GM13976 (cell line): ENCODE measurements around the gene AMDHD1.

Experiments
- DNase-seq: peaks from one replicate; pipeline ENCODE4 v3.0.0; 2012; ENCODE audit warnings: low spot score
- in situ Hi-C: fragments of 300-500 bp; cut with MboI; formaldehyde crosslinking; loops from one replicate; pipeline ENCODE4 v1.12.0; 2022; ENCODE audit warnings: low sequenced_read_pairs, mixed read lengths, inconsistent platforms; ENCODE audit not compliant: unreplicated experiment
- TF ChIP-seq, protein P1 (sequence below): IDR thresholded peaks from 2 replicates; pipeline ENCODE4 v1.5.1; 2012; ENCODE audit warnings: borderline replicate concordance, mild to moderate bottlenecking; ENCODE audit not compliant: insufficient read depth; ENCODE audit errors: extremely low read depth, missing control alignments, control extremely low read depth

The AMDHD1 gene

DNA sequence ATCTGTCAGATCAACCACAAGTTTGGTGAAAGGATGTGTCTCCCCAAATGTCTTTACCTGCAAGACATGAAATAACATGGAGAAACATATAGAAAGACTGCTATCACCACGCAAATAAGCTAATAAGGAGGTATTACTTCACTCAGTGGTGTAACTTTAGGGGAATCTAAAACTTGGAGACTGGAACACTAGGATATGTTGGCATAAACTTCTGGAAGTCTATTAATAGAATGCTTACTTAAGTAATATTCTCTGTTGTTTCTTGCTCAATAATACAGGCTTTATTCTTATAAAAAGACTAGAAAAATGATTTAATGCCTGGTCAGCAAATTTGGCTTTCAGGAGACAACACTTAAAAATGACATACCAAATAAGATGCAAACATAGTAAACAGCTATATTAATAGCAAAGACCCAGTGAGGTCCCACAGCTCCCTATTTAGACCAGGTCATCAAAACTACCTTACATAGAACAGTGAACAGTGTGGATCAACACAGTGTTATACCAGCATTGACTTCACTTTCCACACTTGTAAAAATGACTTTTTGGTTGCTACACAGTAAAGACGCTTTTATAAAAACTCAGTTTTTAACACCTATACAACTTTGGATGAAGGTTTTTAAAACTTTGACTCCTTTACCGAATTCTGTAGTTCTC lies 71.9 kb downstream of the AMDHD1 start:
- no peak for DNase-seq
- TF ChIP-seq, protein P1, sequence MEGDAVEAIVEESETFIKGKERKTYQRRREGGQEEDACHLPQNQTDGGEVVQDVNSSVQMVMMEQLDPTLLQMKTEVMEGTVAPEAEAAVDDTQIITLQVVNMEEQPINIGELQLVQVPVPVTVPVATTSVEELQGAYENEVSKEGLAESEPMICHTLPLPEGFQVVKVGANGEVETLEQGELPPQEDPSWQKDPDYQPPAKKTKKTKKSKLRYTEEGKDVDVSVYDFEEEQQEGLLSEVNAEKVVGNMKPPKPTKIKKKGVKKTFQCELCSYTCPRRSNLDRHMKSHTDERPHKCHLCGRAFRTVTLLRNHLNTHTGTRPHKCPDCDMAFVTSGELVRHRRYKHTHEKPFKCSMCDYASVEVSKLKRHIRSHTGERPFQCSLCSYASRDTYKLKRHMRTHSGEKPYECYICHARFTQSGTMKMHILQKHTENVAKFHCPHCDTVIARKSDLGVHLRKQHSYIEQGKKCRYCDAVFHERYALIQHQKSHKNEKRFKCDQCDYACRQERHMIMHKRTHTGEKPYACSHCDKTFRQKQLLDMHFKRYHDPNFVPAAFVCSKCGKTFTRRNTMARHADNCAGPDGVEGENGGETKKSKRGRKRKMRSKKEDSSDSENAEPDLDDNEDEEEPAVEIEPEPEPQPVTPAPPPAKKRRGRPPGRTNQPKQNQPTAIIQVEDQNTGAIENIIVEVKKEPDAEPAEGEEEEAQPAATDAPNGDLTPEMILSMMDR, result no peak
- in situ Hi-C loops, result no loop called here

DNA sequence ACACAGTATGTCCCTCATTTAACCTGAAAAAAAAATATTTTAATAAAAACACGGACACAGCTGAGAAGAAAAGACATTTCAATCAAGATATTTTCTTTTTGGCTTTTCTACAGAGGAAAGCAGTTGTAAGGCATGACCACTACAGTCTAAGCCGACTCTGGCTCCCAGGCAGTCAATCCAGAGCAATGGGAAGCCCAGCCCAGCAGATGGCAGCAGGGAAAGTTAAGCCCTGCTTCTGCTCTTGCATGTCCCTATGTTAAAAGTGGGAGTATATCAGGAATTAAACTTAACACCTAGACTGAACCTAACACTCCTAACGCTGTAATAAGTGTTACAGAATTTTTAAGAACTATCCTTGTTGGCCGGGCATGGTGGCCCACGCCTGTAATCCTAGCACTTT lies 72.5 kb downstream of the AMDHD1 start:
- in situ Hi-C loops, result no loop called here
- TF ChIP-seq, protein P1, result no peak
- DNase-seq, result no peak
